HG03571 (cell line): ENCODE results near the gene CENPB.

ENCODE experiments used
- ATAC-seq: cut with Tn5 transposase; IDR thresholded peaks from one replicate; pipeline ENCODE4 v1.9.1; 2021; ENCODE audit not compliant: unreplicated experiment

CENPB gene

GRCh38 chr20:3767427-3768341 lies 18.9 kb downstream of the CENPB start, which contains the start of gene ADISSP:
Gene ADISSP, minus strand, starts transcription at chr20:3767753. Its CDS starts 7,653 bp downstream, at chr20:3760100.
- ATAC-seq: peak; percentile 88

GRCh38 chr20:3767110-3767426 lies 19.5 kb downstream of the CENPB start:
- ATAC-seq: no peak

- ATAC-seq: no peak
These were observed 20.0 kb downstream of the CENPB start for GRCh38 chr20:3766422-3767109.

- ATAC-seq: no peak
These were observed 21.2 kb downstream of the CENPB start for GRCh38 chr20:3765171-3765882.

GRCh38 chr20:3764659-3765058 lies 21.9 kb downstream of the CENPB start:
- no peak for ATAC-seq

GRCh38 chr20:3763671-3764601 lies 22.6 kb downstream of the CENPB start:
- ATAC-seq: no peak

GRCh38 chr20:3760655-3761348 lies 25.7 kb downstream of the CENPB start:
- no peak for ATAC-seq

- no peak for ATAC-seq
These were observed 26.7 kb downstream of the CENPB start for GRCh38 chr20:3759884-3760283.

- ATAC-seq: no peak
These were observed 27.2 kb downstream of the CENPB start for GRCh38 chr20:3759316-3759823.

- ATAC-seq: no peak
These were observed 28.0 kb downstream of the CENPB start for GRCh38 chr20:3758566-3758965.

- ATAC-seq: no peak
These were observed 29.3 kb downstream of the CENPB start for GRCh38 chr20:3757268-3757667.

- no peak for ATAC-seq
These were observed 30.6 kb downstream of the CENPB start for GRCh38 chr20:3755814-3756480.

- no peak for ATAC-seq
These were observed 31.3 kb downstream of the CENPB start for GRCh38 chr20:3755269-3755668.

- no peak for ATAC-seq
These were observed 32.3 kb downstream of the CENPB start for GRCh38 chr20:3754276-3754630.

GRCh38 chr20:3753501-3754275 lies 32.9 kb downstream of the CENPB start:
- no peak for ATAC-seq

- no peak for ATAC-seq
These were observed 33.4 kb downstream of the CENPB start for GRCh38 chr20:3753098-3753497.

GRCh38 chr20:3752386-3752759 lies 34.2 kb downstream of the CENPB start:
- no peak for ATAC-seq

- no peak for ATAC-seq
These were observed 34.7 kb downstream of the CENPB start for GRCh38 chr20:3751675-3752385.
